RWPE2 (cell line): Measurements from ENCODE around the gene MRPL50.

Experiments used
- ATAC-seq: fragments of 200-7000 bp; cut with Tn5 transposase; 3 replicates; pipeline ENCODE4 v1.9.1; 2021; ENCODE audit warnings: low read depth
- DNase-seq: peaks from one replicate; pipeline ENCODE4 v3.0.0-alpha.2; 2020; ENCODE audit warnings: low spot score
- H3K27ac ChIP-seq: fragments of 450-650 bp; 2 replicates; pipeline ENCODE4 v1.5.1; 2017; ENCODE audit warnings: mild to moderate bottlenecking; ENCODE audit not compliant: poor library complexity, severe bottlenecking
- H3K27me3 ChIP-seq: fragments of 250-450 bp; sonication (Bioruptor Pico); 2 replicates; pipeline ENCODE4 v1.5.1; 2021; ENCODE audit warnings: mild to moderate bottlenecking, moderate library complexity; ENCODE audit not compliant: insufficient read depth, poor library complexity, severe bottlenecking
- H3K36me3 ChIP-seq: fragments of 250-450 bp; sonication (Bioruptor Pico); 2 replicates; pipeline ENCODE4 v1.5.1; 2020; ENCODE audit warnings: low read depth, mild to moderate bottlenecking, moderate library complexity
- H3K4me1 ChIP-seq: fragments of 250-450 bp; sonication (Bioruptor Pico); 2 replicates; pipeline ENCODE4 v1.5.1; 2021; ENCODE audit warnings: mild to moderate bottlenecking, moderate library complexity; ENCODE audit not compliant: insufficient read depth, poor library complexity, severe bottlenecking
- H3K4me3 ChIP-seq: fragments of 250-450 bp; sonication (Bioruptor Pico); 2 replicates; pipeline ENCODE4 v1.5.1; 2021; ENCODE audit warnings: mild to moderate bottlenecking, moderate library complexity; ENCODE audit not compliant: severe bottlenecking
- H3K9me3 ChIP-seq: fragments of 250-450 bp; sonication (Bioruptor Pico); 2 replicates; pipeline ENCODE4 v1.5.1; 2021; ENCODE audit warnings: mild to moderate bottlenecking, moderate library complexity; ENCODE audit not compliant: severe bottlenecking
- CTCF ChIP-seq: fragments of 450-650 bp; IDR thresholded peaks from one replicate; pipeline ENCODE4 v1.5.1; 2017; ENCODE audit warnings: mild to moderate bottlenecking, moderate library complexity; ENCODE audit not compliant: poor library complexity, severe bottlenecking

The MRPL50 gene

GRCh38 chr9:101399643-101399970, 1.2 kb upstream of the MRPL50 start:
- Histone ChIP-seq H3K4me3 (peak overlapping the region; percentile 56), H3K27me3 (no peaks in the 10 kb centered on the region), H3K4me1 (peaks cover 5% of the 10 kb centered on the region), H3K9me3 (no peaks in the 10 kb centered on the region), H3K27ac (no peak overlapping the region), H3K36me3 (peaks cover 76% of the 10 kb centered on the region)
- no peak for DNase-seq
- no peak for TF ChIP-seq CTCF
- no peak for ATAC-seq

- peaks cover 76% of the 10 kb centered on the region for H3K36me3 ChIP-seq
- H3K9me3 ChIP-seq, result no peaks in the 10 kb centered on the region
- no peak overlapping the region for H3K27ac ChIP-seq
- no peaks in the 10 kb centered on the region for H3K27me3 ChIP-seq
- H3K4me1 ChIP-seq, result peaks cover 5% of the 10 kb centered on the region
- H3K4me3 ChIP-seq, result peak overlapping the region; percentile 56
- no peak for TF ChIP-seq CTCF
- DNase-seq (peak; percentile 57), ATAC-seq (peak; percentile 31; the same call in 2 of the 3 replicates)
Measured at GRCh38 chr9:101398930-101399642, 668 bp upstream of the MRPL50 start.

GRCh38 chr9:101397746-101398067, 711 bp downstream of the MRPL50 start:
- ATAC-seq, result no peak
- no peaks in the 10 kb centered on the region for H3K27me3 ChIP-seq
- H3K36me3 ChIP-seq, result peaks cover 70% of the 10 kb centered on the region

GRCh38 chr9:101394687-101395086, 3.7 kb downstream of the MRPL50 start:
- Histone ChIP-seq H3K27ac (no peak overlapping the region), H3K9me3 (no peaks in the 10 kb centered on the region), H3K4me1 (peaks cover 5% of the 10 kb centered on the region), H3K27me3 (no peaks in the 10 kb centered on the region), H3K4me3 (no peak overlapping the region), H3K36me3 (peaks cover 64% of the 10 kb centered on the region)
- no peak for TF ChIP-seq CTCF
- ATAC-seq, result no peak
- no peak for DNase-seq

More at GRCh38 chr9:101397746-101398067, 711 bp downstream of the MRPL50 start:
- DNase-seq, result no peak
- Histone ChIP-seq H3K9me3 (no peaks in the 10 kb centered on the region), H3K4me1 (peaks cover 5% of the 10 kb centered on the region), H3K4me3 (peak overlapping the region; percentile 56), H3K27ac (no peak overlapping the region)
- no peak for TF ChIP-seq CTCF

- no peak overlapping the region for H3K4me3 ChIP-seq
- peaks cover 5% of the 10 kb centered on the region for H3K4me1 ChIP-seq
- DNase-seq, result no peak
- H3K27me3 ChIP-seq, result no peaks in the 10 kb centered on the region
- H3K36me3 ChIP-seq, result peaks cover 74% of the 10 kb centered on the region
- H3K27ac ChIP-seq, result no peak overlapping the region
- no peak for TF ChIP-seq CTCF
- no peaks in the 10 kb centered on the region for H3K9me3 ChIP-seq
- ATAC-seq, result no peak
Measured at GRCh38 chr9:101393135-101393534, 5.3 kb downstream of the MRPL50 start.
